ENCODE results near the gene TIMM44.

- TF ChIP-seq, protein P1, sequence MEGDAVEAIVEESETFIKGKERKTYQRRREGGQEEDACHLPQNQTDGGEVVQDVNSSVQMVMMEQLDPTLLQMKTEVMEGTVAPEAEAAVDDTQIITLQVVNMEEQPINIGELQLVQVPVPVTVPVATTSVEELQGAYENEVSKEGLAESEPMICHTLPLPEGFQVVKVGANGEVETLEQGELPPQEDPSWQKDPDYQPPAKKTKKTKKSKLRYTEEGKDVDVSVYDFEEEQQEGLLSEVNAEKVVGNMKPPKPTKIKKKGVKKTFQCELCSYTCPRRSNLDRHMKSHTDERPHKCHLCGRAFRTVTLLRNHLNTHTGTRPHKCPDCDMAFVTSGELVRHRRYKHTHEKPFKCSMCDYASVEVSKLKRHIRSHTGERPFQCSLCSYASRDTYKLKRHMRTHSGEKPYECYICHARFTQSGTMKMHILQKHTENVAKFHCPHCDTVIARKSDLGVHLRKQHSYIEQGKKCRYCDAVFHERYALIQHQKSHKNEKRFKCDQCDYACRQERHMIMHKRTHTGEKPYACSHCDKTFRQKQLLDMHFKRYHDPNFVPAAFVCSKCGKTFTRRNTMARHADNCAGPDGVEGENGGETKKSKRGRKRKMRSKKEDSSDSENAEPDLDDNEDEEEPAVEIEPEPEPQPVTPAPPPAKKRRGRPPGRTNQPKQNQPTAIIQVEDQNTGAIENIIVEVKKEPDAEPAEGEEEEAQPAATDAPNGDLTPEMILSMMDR (IDR thresholded peaks at IDR 0.05), result peak; percentile 25 to 83 (median 67)
- TF ChIP-seq POLR2A (IDR thresholded peaks at IDR 0.05) (peak; percentile 86), EP300 (IDR thresholded peaks at IDR 0.05) (peak; percentile 53)
Measured at GRCh38 chr19:7903244-7904073, 40.0 kb downstream of the TIMM44 start, which contains the start of gene MAP2K7.

Data from ovary (tissue), 3 donors.